ENCODE data around the gene BTBD8. TPM values are rescaled to one million over a fixed set of nuclear protein-coding genes. Genes with fewer than 3 reads are reported as not detected.

Gene BTBD8
- total RNA-seq, 4 donors from 2014 or later: 0.90 to 5.7 (median 3.4) TPM

DNA sequence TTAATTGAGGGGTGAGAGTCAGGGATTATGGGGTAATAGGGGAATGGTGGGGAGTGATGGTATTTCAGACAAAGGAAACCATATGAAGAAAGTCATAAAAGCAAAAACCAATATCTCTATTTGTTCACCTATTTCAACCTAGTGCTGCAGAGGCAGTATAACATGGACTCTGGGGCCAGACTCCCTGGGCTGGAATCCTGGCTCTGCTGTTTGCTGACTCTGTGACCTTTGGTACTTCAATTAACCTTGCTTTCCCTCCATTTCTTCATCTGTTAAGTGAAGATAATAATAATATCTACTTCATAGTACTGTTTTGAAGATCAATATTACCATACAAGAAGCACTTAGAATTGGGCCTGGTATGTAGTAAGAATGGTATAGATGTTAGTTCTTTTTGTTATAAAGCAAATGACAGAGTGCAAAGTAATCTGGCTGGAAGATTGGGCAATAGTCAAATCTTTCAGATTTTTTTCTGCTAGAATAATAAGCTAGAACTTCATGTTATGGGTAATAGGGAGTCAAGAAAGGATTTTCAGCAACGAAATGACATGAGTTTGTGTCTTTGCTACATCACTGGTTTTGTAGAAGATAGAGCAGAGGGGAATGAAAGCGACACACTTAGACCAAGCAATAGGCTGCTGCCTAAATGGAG lies 41.3 kb upstream of the BTBD8 start:
- H3K27me3 ChIP-seq: no peaks in the 10 kb centered on the region
- intact Hi-C loops (cut with DNase I; ENCODE audit: low total_unique reads) (no loop called here), in situ Hi-C loops (cut with MboI; ENCODE audit: low sequenced_read_pairs in 4 of 4) (no loop called here)
- H3K36me3 ChIP-seq: no peaks in the 10 kb centered on the region
- ATAC-seq: no peak
- H3K9me3 ChIP-seq: no peaks in the 10 kb centered on the region
- TF ChIP-seq POLR2A (IDR thresholded peaks at IDR 0.05): no peak
- TF ChIP-seq, protein P1, sequence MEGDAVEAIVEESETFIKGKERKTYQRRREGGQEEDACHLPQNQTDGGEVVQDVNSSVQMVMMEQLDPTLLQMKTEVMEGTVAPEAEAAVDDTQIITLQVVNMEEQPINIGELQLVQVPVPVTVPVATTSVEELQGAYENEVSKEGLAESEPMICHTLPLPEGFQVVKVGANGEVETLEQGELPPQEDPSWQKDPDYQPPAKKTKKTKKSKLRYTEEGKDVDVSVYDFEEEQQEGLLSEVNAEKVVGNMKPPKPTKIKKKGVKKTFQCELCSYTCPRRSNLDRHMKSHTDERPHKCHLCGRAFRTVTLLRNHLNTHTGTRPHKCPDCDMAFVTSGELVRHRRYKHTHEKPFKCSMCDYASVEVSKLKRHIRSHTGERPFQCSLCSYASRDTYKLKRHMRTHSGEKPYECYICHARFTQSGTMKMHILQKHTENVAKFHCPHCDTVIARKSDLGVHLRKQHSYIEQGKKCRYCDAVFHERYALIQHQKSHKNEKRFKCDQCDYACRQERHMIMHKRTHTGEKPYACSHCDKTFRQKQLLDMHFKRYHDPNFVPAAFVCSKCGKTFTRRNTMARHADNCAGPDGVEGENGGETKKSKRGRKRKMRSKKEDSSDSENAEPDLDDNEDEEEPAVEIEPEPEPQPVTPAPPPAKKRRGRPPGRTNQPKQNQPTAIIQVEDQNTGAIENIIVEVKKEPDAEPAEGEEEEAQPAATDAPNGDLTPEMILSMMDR (IDR thresholded peaks at IDR 0.05 in 4 of 5, conservative IDR thresholded peaks at IDR 0.05 in 1 of 5): no peak
- H3K4me3 ChIP-seq: no peak overlapping the region
- no peaks in the 10 kb centered on the region for H3K4me1 ChIP-seq
- H3K27ac ChIP-seq: no peak overlapping the region
- DNase-seq: no peak

DNA sequence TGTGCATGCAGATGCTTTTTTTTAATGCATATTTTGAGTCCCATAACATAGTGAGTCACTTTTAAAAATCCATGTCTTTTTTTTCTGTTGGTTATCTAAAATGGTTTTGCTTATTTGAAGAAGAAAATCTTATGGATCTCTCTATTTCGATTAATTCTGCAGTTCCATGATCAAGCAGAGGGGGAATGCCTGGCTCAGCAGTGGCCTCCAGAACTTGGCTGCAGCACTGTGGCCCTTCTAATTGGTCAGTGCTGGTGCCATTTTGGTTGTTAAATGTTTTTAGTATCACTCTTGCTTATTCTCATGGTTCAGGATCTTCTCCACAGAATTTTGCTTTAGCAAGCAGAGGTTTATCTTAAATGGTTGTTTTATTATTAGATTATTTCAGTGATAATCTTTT lies 39.2 kb upstream of the BTBD8 start:
- H3K9me3 ChIP-seq: no peaks in the 10 kb centered on the region
- intact Hi-C loops (cut with DNase I; ENCODE audit: low total_unique reads) (no loop called here), in situ Hi-C loops (cut with MboI; ENCODE audit: low sequenced_read_pairs in 4 of 4) (no loop called here)
- no peak for ATAC-seq
- no peaks in the 10 kb centered on the region for H3K4me1 ChIP-seq
- DNase-seq: no peak
- H3K36me3 ChIP-seq: no peaks in the 10 kb centered on the region
- TF ChIP-seq POLR2A (IDR thresholded peaks at IDR 0.05): no peak
- TF ChIP-seq, protein P1 (IDR thresholded peaks at IDR 0.05 in 4 of 5, conservative IDR thresholded peaks at IDR 0.05 in 1 of 5): no peak
- H3K27me3 ChIP-seq: no peaks in the 10 kb centered on the region
- no peak overlapping the region for H3K27ac ChIP-seq
- H3K4me3 ChIP-seq: no peak overlapping the region

DNA sequence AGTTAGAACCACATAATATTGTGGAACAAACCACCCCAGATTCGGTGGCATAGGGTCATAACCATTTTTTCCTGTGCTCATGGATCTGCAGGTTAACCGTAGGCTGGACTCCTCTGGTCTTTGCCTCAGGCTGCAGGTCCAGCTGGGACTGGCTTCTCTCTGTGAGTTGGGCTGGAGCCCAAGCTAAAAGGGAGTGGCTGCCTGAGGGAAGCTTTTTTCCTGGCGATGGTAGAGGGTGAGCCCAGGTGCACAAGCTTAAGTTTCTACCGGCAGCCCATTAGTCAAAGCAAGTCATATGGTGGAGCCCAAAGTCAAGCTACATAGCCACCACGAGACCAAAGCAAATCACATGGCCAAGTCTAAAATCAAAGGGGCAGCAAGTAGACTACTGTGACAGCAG lies 36.5 kb upstream of the BTBD8 start:
- H3K27ac ChIP-seq: no peak overlapping the region
- no peaks in the 10 kb centered on the region for H3K9me3 ChIP-seq
- ATAC-seq (no peak), DNase-seq (no peak)
- H3K4me1 ChIP-seq: no peaks in the 10 kb centered on the region
- H3K27me3 ChIP-seq: no peaks in the 10 kb centered on the region
- H3K4me3 ChIP-seq: no peak overlapping the region
- intact Hi-C loops (cut with DNase I; ENCODE audit: low total_unique reads) (no loop called here), in situ Hi-C loops (cut with MboI; ENCODE audit: low sequenced_read_pairs in 4 of 4) (no loop called here)
- TF ChIP-seq, protein P1 (IDR thresholded peaks at IDR 0.05 in 4 of 5, conservative IDR thresholded peaks at IDR 0.05 in 1 of 5): no peak
- no peak for TF ChIP-seq POLR2A (IDR thresholded peaks at IDR 0.05)
- no peaks in the 10 kb centered on the region for H3K36me3 ChIP-seq

DNA sequence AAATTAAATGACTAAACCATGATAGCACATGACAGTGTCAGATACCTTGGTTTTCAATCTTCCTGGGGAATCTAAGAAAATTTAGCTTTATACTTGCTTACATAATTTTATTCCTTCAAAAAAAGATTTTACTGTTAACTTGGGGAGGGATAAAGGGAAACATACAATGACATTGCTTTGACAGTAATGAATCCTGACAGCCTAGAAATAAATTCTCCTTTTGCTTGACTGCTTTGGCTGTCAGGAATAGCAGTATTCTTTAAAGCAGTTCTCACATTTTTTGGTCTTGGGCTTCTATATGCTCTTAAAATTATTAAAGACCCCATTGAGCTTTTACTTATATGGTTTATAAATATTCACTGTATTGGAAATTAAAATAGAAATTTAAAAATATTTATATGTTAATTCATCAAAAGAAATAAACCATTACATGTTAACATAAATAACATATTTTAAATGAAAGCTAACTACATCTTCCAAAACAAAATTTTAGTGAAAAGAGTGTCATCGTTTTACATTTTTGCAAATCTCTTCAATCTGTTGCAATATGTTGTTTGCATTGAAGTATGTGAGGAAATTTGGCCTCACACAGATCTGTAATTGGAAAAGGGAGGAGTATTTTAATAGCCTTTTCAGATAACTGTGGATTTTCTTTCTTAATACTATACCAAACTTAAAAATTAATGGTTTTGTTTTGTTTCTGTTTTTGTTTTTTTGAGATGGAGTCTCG lies 34.2 kb upstream of the BTBD8 start:
- TF ChIP-seq, protein P1 (IDR thresholded peaks at IDR 0.05 in 4 of 5, conservative IDR thresholded peaks at IDR 0.05 in 1 of 5): no peak
- no peak for TF ChIP-seq POLR2A (IDR thresholded peaks at IDR 0.05)
- intact Hi-C loops (cut with DNase I; ENCODE audit: low total_unique reads): no loop called here
- no peak for DNase-seq

More for the DNA sequence above, 34.2 kb upstream of the BTBD8 start:
- in situ Hi-C loops (cut with MboI; ENCODE audit: low sequenced_read_pairs in 4 of 4): no loop called here
- Histone ChIP-seq H3K27ac (no peak overlapping the region), H3K27me3 (no peaks in the 10 kb centered on the region), H3K36me3 (no peaks in the 10 kb centered on the region), H3K9me3 (no peaks in the 10 kb centered on the region), H3K4me1 (no peaks in the 10 kb centered on the region), H3K4me3 (no peak overlapping the region)
- ATAC-seq: no peak

Measured in gastrocnemius medialis (tissue), 4 donors.